ENCODE data around the gene ZSCAN18. TPM values are rescaled to one million over a fixed set of nuclear protein-coding genes. Genes with fewer than 3 reads are reported as not detected.

ZSCAN18 gene
- total and polyA plus RNA-seq, 9 of the 15 experiments (the other 6 are each of a cell fraction or from before 2014, with no cell fraction given): 0.07 to 1.9 (median 0.31) TPM; not detected in 1

DNA sequence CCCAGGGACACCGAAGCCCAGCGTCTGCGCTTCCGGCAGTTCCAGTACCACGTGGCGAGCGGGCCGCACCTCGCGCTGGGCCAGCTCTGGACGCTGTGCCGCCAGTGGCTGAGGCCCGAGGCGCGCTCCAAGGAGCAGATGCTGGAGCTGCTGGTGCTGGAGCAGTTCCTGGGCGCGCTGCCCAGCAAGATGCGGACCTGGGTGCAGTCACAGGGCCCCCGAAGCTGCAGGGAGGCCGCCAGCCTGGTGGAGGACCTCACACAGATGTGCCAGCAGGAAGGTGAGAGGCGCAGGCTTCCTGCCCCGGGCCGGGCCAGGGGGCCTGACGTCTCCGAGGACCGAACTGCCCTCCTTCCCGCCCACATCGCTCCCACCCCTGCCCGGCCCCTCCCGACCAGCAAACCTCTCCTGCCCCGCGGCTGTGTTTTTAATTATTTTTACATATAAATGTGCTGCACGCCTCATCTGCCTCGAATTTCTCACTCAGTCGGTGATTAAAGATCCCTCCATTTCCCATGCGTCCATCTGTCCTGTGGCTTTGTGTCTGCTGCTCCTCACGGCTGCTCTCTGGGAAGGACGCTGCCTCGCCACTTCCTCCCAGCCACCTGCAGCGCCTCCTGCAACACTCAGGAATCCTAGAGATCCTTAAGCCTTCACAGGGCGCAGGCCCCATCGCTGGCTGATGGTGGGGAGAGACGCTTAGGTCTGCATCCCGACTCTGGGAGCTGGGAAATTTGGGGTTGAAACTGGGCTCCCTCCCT lies 59.9 kb downstream of the ZSCAN18 start:
- Histone ChIP-seq H3K4me3 (no peak overlapping the region), H3K27ac (ENCODE audit: extremely low read depth, low read depth, low read length) (no peak overlapping the region), H3K27me3 (ENCODE audit: control insufficient read depth in 2 of 2, insufficient read depth in 2 of 2, low read length in 2 of 2) (no peaks in the 10 kb centered on the region), H2AFZ (ENCODE audit: low read depth, low read length) (no peak overlapping the region), H3K79me2 (ENCODE audit: control insufficient read depth, insufficient read depth, low read length) (no peaks in the 10 kb centered on the region), H3K9me1 (ENCODE audit: control insufficient read depth, insufficient read depth, low read length) (no peaks in the 10 kb centered on the region), H3K4me1 (replicated peaks in 1 of 2; ENCODE audit: control insufficient read depth in 2 of 2, insufficient read depth in 2 of 2, low read length in 2 of 2) (peaks cover 0 to 5% of the 10 kb centered on the region in 2 experiments; a peak in 1 of 5 replicates), H3K4me2 (ENCODE audit: insufficient read depth, low read length) (no peak overlapping the region), H3K9ac (ENCODE audit: insufficient read depth in 1 of 2, low read depth in 2 of 2, low read length in 2 of 2) (no peak overlapping the region), H3K9me3 (replicated peaks; ENCODE audit: control insufficient read depth, insufficient read depth, low read depth, low read length) (no peaks in the 10 kb centered on the region), H3K36me3 (ENCODE audit: control insufficient read depth, insufficient read depth, low read length) (no peaks in the 10 kb centered on the region), H4K20me1 (replicated peaks; ENCODE audit: control insufficient read depth, insufficient read depth, low read length) (no peaks in the 10 kb centered on the region)
- in situ Hi-C loops (cut with MboI) (no loop called here), intact Hi-C loops (cut with micrococcal nuclease) (no loop called here)
- ChIA-PET CTCF (ENCODE audit: low intra/inter-chr PET ratio) (no interaction called here), POLR2A (interaction anchor here (0.6 kb wide), 1 partner anchor 9 kb away, joined by 3 read pairs; no protein-coding TSS in a partner anchor)
- ATAC-seq (no peak), FAIRE-seq (no peak), DNase-seq (ENCODE audit: extremely low read depth in 1 of 4, low spot score in 3 of 4) (no peak)
- BruUV-seq (replicated peaks): no TSS peak
- 1% methylated on average over 35 of the region's 44 CpGs for WGBS (ENCODE audit: insufficient coverage, low coverage, missing lambda C conversion rate)
- TF ChIP-seq PTRF (tag; IDR thresholded peaks at IDR 0.05) (no peak), L3MBTL2 (IDR thresholded peaks at IDR 0.05) (peak; percentile 16; the same call in 1 of the 2 replicates), NFIC (IDR thresholded peaks at IDR 0.05) (peak; percentile 61; the same call in 1 of the 2 replicates)

DNA sequence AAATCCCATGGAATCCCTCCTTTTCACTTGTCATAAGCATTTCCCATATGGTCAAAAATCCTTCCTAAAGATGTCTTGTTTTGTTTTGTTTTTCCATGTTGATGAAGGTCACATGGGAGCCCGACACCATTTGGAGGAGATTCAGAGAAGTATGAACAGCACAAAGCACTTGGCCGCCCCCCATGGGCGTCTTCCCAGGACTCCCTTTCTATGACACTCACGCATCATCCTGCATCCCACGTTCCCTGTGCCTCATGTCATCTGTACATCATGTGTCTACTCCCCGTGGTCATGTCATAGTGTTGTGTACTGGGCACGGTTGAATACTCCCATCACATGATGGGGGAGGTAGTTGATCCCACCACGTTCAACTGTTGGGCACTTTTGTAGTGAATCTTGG lies 62.2 kb downstream of the ZSCAN18 start:
- ChIA-PET CTCF (ENCODE audit: low intra/inter-chr PET ratio) (no interaction called here), POLR2A (no interaction called here)
- TF ChIP-seq ARHGAP35 (IDR thresholded peaks at IDR 0.05; ENCODE audit: partially characterized antibody) (no peak), ZNF507 (tag; conservative IDR thresholded peaks at IDR 0.05) (no peak), ILF3 (IDR thresholded peaks at IDR 0.05; ENCODE audit: borderline replicate concordance) (no peak), ZFPM2 (CRISPR knock-in tag; IDR thresholded peaks at IDR 0.05) (no peak), KHSRP (IDR thresholded peaks at IDR 0.05) (no peak)
- TF ChIP-seq, protein P1, sequence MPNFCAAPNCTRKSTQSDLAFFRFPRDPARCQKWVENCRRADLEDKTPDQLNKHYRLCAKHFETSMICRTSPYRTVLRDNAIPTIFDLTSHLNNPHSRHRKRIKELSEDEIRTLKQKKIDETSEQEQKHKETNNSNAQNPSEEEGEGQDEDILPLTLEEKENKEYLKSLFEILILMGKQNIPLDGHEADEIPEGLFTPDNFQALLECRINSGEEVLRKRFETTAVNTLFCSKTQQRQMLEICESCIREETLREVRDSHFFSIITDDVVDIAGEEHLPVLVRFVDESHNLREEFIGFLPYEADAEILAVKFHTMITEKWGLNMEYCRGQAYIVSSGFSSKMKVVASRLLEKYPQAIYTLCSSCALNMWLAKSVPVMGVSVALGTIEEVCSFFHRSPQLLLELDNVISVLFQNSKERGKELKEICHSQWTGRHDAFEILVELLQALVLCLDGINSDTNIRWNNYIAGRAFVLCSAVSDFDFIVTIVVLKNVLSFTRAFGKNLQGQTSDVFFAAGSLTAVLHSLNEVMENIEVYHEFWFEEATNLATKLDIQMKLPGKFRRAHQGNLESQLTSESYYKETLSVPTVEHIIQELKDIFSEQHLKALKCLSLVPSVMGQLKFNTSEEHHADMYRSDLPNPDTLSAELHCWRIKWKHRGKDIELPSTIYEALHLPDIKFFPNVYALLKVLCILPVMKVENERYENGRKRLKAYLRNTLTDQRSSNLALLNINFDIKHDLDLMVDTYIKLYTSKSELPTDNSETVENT (CRISPR knock-in tag; IDR thresholded peaks at IDR 0.05): no peak
- TF ChIP-seq, protein P2, sequence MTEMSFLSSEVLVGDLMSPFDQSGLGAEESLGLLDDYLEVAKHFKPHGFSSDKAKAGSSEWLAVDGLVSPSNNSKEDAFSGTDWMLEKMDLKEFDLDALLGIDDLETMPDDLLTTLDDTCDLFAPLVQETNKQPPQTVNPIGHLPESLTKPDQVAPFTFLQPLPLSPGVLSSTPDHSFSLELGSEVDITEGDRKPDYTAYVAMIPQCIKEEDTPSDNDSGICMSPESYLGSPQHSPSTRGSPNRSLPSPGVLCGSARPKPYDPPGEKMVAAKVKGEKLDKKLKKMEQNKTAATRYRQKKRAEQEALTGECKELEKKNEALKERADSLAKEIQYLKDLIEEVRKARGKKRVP (CRISPR knock-in tag; IDR thresholded peaks at IDR 0.05): no peak
- 0% methylated on average over 8 of the region's 8 CpGs for WGBS (ENCODE audit: insufficient coverage, low coverage, missing lambda C conversion rate)
- Histone ChIP-seq H3K4me3 (no peak overlapping the region), H3K36me3 (ENCODE audit: control insufficient read depth, insufficient read depth, low read length) (no peaks in the 10 kb centered on the region), H3K9me1 (ENCODE audit: control insufficient read depth, insufficient read depth, low read length) (no peaks in the 10 kb centered on the region), H3K27me3 (ENCODE audit: control insufficient read depth in 2 of 2, insufficient read depth in 2 of 2, low read length in 2 of 2) (no peaks in the 10 kb centered on the region), H3K9me3 (replicated peaks; ENCODE audit: control insufficient read depth, insufficient read depth, low read depth, low read length) (no peaks in the 10 kb centered on the region), H2AFZ (ENCODE audit: low read depth, low read length) (no peak overlapping the region), H4K20me1 (replicated peaks; ENCODE audit: control insufficient read depth, insufficient read depth, low read length) (no peaks in the 10 kb centered on the region), H3K4me2 (ENCODE audit: insufficient read depth, low read length) (no peak overlapping the region), H3K9ac (ENCODE audit: insufficient read depth in 1 of 2, low read depth in 2 of 2, low read length in 2 of 2) (no peak overlapping the region), H3K27ac (ENCODE audit: extremely low read depth, low read depth, low read length) (no peak overlapping the region), H3K79me2 (ENCODE audit: control insufficient read depth, insufficient read depth, low read length) (no peaks in the 10 kb centered on the region), H3K4me1 (replicated peaks in 1 of 2; ENCODE audit: control insufficient read depth in 2 of 2, insufficient read depth in 2 of 2, low read length in 2 of 2) (no peaks in the 10 kb centered on the region; a peak in 1 of 5 replicates)
- in situ Hi-C loops (cut with MboI) (no loop called here), intact Hi-C loops (cut with micrococcal nuclease) (no loop called here)
- FAIRE-seq: no peak
- ATAC-seq: no peak
- no peak for DNase-seq (ENCODE audit: extremely low read depth in 1 of 4, low spot score in 3 of 4)
- no TSS peak for BruUV-seq (replicated peaks)
